Neuronal stem cell (in vitro differentiated cells): ENCODE measurements around the gene SLC26A9.
"Not testable (repeated sequence)": the region's sequence is repeated elsewhere in the genome, so short reads cannot be mapped to it uniquely, and the experiment has no call there.

ENCODE experiments used
- DNase-seq: peaks from one replicate; pipeline ENCODE4 v3.0.0-alpha.2; 2013; ENCODE audit warnings: low spot score
- H2AFZ ChIP-seq: one replicate; pipeline ENCODE4 v1.6.1; 2013; ENCODE audit warnings: mild to moderate bottlenecking, low read length, inconsistent platforms
- H2AK5ac ChIP-seq: 2 replicates; pipeline ENCODE4 v1.6.1; 2013; ENCODE audit warnings: low read depth, mild to moderate bottlenecking, inconsistent platforms, low read length, moderate library complexity, mixed read lengths
- H2BK120ac ChIP-seq: 2 replicates; pipeline ENCODE4 v1.6.1; 2013; ENCODE audit warnings: low read depth, mild to moderate bottlenecking, inconsistent platforms, low read length, moderate library complexity, mixed read lengths
- H2BK12ac ChIP-seq: one replicate; pipeline ENCODE4 v1.6.1; 2013; ENCODE audit warnings: low read length, inconsistent platforms
- H2BK15ac ChIP-seq: 2 replicates; pipeline ENCODE4 v1.6.1; 2013; ENCODE audit warnings: mild to moderate bottlenecking, low read length, inconsistent platforms, mixed read lengths
- H2BK5ac ChIP-seq: one replicate; pipeline ENCODE4 v1.6.1; 2013; ENCODE audit warnings: inconsistent platforms, mild to moderate bottlenecking, low read length, moderate library complexity
- H3K14ac ChIP-seq: one replicate; pipeline ENCODE4 v1.6.1; 2013; ENCODE audit warnings: low read length, inconsistent platforms
- H3K18ac ChIP-seq: 2 replicates; pipeline ENCODE4 v1.6.1; 2013; ENCODE audit warnings: low read length, inconsistent platforms
- H3K23ac ChIP-seq: 2 replicates; pipeline ENCODE4 v1.6.1; 2013; ENCODE audit warnings: low read depth, mild to moderate bottlenecking, mixed read lengths, low read length, inconsistent platforms; ENCODE audit not compliant: poor library complexity
- H3K27ac ChIP-seq: replicated peaks from 3 replicates; pipeline ENCODE4 v1.5.1; 2013; ENCODE audit warnings: low read length, inconsistent platforms
- H3K27me3 ChIP-seq, 3 experiments: 2 replicates each; pipeline ENCODE4 v1.6.1; 2013; ENCODE audit warnings: low read length in 3 of 3, mild to moderate bottlenecking in 2 of 3, inconsistent platforms in 1 of 3, low read depth in 1 of 3, mixed read lengths in 1 of 3, moderate library complexity in 1 of 3; ENCODE audit not compliant: control insufficient read depth in 3 of 3, insufficient read depth in 3 of 3
- H3K36me3 ChIP-seq, 2 donors: replicated peaks in 1 of 2; 2 replicates each; pipeline ENCODE4 v1.6.1; 2013; ENCODE audit warnings: low read length in 2 of 2; ENCODE audit not compliant: control insufficient read depth in 2 of 2, insufficient read depth in 2 of 2
- H3K4ac ChIP-seq: 2 replicates; pipeline ENCODE4 v1.6.1; 2013; ENCODE audit warnings: inconsistent platforms, mild to moderate bottlenecking, low read length, moderate library complexity
- H3K4me1 ChIP-seq, 2 donors: 1 replicate in 1 of 2; 2 replicates in 1 of 2; pipeline ENCODE4 v1.6.1; 2013; ENCODE audit warnings: low read length in 2 of 2, low read depth in 1 of 2; ENCODE audit not compliant: control insufficient read depth in 2 of 2, insufficient read depth in 1 of 2
- H3K4me2 ChIP-seq: one replicate; pipeline ENCODE4 v1.6.1; 2013; ENCODE audit warnings: mild to moderate bottlenecking, low read length, inconsistent platforms; ENCODE audit not compliant: insufficient read depth, poor library complexity, severe bottlenecking
- H3K4me3 ChIP-seq, 2 donors: 2 replicates each; pipeline ENCODE4 v1.5.1; 2013; ENCODE audit warnings: low read length in 2 of 2, mild to moderate bottlenecking in 2 of 2, inconsistent platforms in 1 of 2, moderate library complexity in 1 of 2
- H3K79me1 ChIP-seq: one replicate; pipeline ENCODE4 v1.6.1; 2013; ENCODE audit warnings: low read depth, mild to moderate bottlenecking, inconsistent platforms, low read length, moderate library complexity
- H3K9ac ChIP-seq: one replicate; pipeline ENCODE4 v1.6.1; 2013; ENCODE audit warnings: mild to moderate bottlenecking, low read depth, low read length, inconsistent platforms; ENCODE audit not compliant: poor library complexity
- H3K9me3 ChIP-seq, 2 donors: replicated peaks in 1 of 2; 2 replicates each; pipeline versions ENCODE3 to v1.6.1; 2013; ENCODE audit warnings: low read length in 2 of 2, mild to moderate bottlenecking in 2 of 2, inconsistent platforms in 1 of 2, low read depth in 1 of 2, mixed read lengths in 1 of 2, moderate library complexity in 1 of 2; ENCODE audit not compliant: control insufficient read depth in 2 of 2, insufficient read depth in 1 of 2
- H4K8ac ChIP-seq: one replicate; pipeline ENCODE4 v1.6.1; 2013; ENCODE audit warnings: low read depth, mild to moderate bottlenecking, inconsistent platforms, low read length, moderate library complexity
- H4K91ac ChIP-seq: one replicate; pipeline ENCODE4 v1.6.1; 2013; ENCODE audit warnings: low read length, low read depth, mild to moderate bottlenecking, inconsistent platforms; ENCODE audit not compliant: poor library complexity
- WGBS, 2 donors: extraction: QIAGEN DNeasy Blood & Tissue Kit; methylation state at CpG; one replicate each; pipeline ENCODE4 v1.1.7; 2013; ENCODE audit warnings: missing lambda C conversion rate in 2 of 2, mixed read lengths in 1 of 2; ENCODE audit not compliant: insufficient read length in 2 of 2, insufficient replicate concordance in 1 of 2; ENCODE audit errors: extremely low coverage in 2 of 2; 5-methylcytosine and 5-hydroxymethylcytosine counted together

The SLC26A9 gene

DNA sequence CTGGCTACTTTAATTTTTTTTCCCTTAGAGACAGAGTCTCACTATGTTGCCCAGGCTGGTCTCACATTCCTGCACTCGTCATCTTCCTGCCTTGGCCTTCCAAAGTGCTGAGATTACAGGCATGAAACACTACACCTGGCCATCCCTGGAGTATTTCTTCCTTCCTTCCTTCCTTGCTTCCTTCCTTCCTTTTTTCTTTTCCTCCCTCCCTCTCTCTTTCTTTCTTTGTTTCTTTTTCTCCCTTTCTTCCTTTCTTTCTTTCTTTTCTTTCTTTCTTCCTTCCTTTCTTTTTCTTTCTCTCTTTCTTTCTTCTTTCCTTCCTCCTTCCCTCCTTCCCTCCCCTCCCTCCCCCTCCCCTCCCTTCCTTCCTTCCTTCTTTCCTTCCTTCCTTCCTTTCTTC is 46.9 kb downstream of the SLC26A9 start:
- Histone ChIP-seq H2BK120ac (no peak overlapping the region), H2BK5ac (no peak overlapping the region), H2AK5ac (no peak overlapping the region), H2AFZ (no peak overlapping the region), H3K4me3 (peak overlapping the region in 1 of 2 donors; percentile 41), H3K9me3 (peaks cover 1 to 7% of the 10 kb centered on the region in 2 donors), H4K8ac (no peak overlapping the region), H3K14ac (no peak overlapping the region), H3K18ac (no peak overlapping the region), H3K27ac (no peak overlapping the region), H4K91ac (no peak overlapping the region), H2BK12ac (no peak overlapping the region), H3K79me1 (no peaks in the 10 kb centered on the region), H3K4me1 (no peaks in the 10 kb centered on the region), H3K4me2 (no peak overlapping the region), H3K23ac (no peak overlapping the region), H2BK15ac (no peak overlapping the region), H3K27me3 (no peaks in the 10 kb centered on the region), H3K36me3 (peaks cover 0 to 2% of the 10 kb centered on the region in 2 donors), H3K4ac (no peak overlapping the region), H3K9ac (no peak overlapping the region)
- no CpG with 5 or more reads among the region's 1 CpG for WGBS, 2 donors
- no peak for DNase-seq

DNA sequence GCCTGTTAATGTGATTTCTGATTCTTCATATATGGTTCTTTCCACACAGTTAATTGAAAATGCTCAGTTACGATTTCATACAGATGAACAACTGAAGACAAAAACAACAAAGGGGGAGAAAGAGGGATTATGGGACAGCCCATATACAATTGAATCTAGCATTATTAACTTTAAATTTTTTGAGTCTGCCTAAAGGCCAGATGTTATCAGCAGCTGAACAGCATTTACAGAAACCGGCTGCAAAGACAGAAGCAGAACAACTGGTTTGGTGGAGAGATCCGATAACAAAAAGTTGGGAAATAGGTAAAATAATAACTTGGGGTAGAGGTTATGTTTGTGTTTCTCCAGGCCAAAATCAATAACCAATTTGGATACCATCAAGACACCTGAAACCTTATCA is 49.1 kb downstream of the SLC26A9 start:
- not testable (repeated sequence) for H3K4ac ChIP-seq, H3K27ac ChIP-seq, H2BK5ac ChIP-seq, H3K9ac ChIP-seq, H3K14ac ChIP-seq, H3K18ac ChIP-seq, H2AFZ ChIP-seq, H3K9me3 ChIP-seq, H3K36me3 ChIP-seq, H2AK5ac ChIP-seq, DNase-seq, H3K4me2 ChIP-seq, H4K8ac ChIP-seq, H3K4me3 ChIP-seq, H4K91ac ChIP-seq, H2BK15ac ChIP-seq, H3K79me1 ChIP-seq, H3K4me1 ChIP-seq, H3K23ac ChIP-seq, H2BK12ac ChIP-seq, H3K27me3 ChIP-seq, H2BK120ac ChIP-seq
- no CpG with 5 or more reads among the region's 3 CpGs for WGBS, 2 donors

DNA sequence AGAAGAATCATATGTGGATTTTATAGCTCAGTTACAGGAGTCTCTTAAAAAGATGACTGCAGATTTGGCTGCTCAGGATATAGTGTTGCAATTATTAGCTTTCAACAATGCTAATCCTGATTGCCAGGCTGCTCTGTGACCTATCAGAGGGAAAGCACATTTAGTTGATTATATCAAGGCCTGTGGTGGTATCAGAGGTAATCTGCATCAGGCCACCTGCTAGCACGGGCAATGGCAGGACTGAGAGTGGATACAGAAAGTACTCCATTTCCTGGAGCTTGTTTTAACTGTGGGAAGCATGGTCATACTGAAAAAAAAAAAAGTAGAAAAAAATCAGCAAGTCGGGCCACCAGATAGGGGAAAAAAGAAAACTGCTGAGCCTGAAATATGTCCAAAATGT is 51.1 kb downstream of the SLC26A9 start:
- H3K36me3 ChIP-seq, H4K8ac ChIP-seq, H3K9ac ChIP-seq, H3K4ac ChIP-seq, H3K18ac ChIP-seq, H2BK120ac ChIP-seq, H2AFZ ChIP-seq, H3K9me3 ChIP-seq, H3K27ac ChIP-seq, H3K27me3 ChIP-seq, H2BK5ac ChIP-seq, H4K91ac ChIP-seq, H2BK15ac ChIP-seq, H3K4me1 ChIP-seq, H3K79me1 ChIP-seq, H2AK5ac ChIP-seq, H3K4me3 ChIP-seq, DNase-seq, H3K4me2 ChIP-seq, H3K23ac ChIP-seq, H2BK12ac ChIP-seq, H3K14ac ChIP-seq: not testable (repeated sequence)
- no CpG with 5 or more reads among the region's 2 CpGs for WGBS, 2 donors

DNA sequence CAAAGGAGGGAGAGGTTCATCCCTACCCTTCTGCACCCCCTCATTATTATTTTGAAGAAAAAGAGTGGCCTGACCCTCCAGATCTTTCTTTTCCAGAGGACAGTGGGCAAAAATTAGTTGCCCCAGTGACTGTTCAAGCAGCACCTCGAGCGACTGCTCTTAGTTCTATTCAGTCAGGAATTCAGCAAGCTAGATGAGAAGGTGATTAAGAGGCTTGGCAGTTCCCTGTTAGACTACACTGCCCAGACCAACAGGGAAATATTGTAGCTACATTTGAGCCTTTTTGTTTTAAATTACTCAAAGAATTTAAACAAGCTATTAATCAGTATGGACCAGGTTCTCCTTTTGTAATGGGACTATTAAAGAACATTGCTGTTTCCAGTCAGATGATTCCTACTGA is 51.8 kb downstream of the SLC26A9 start:
- H3K36me3 ChIP-seq, H3K9me3 ChIP-seq, H3K9ac ChIP-seq, H2BK12ac ChIP-seq, H4K8ac ChIP-seq, H2AK5ac ChIP-seq, H3K18ac ChIP-seq, H2BK5ac ChIP-seq, H3K4me1 ChIP-seq, H3K4ac ChIP-seq, H2BK15ac ChIP-seq, H3K14ac ChIP-seq, H2AFZ ChIP-seq, DNase-seq, H2BK120ac ChIP-seq, H3K4me2 ChIP-seq, H3K27me3 ChIP-seq, H3K27ac ChIP-seq, H3K23ac ChIP-seq, H4K91ac ChIP-seq, H3K79me1 ChIP-seq, H3K4me3 ChIP-seq: not testable (repeated sequence)
- no CpG with 5 or more reads among the region's 2 CpGs for WGBS, 2 donors
